Measurements from ENCODE around the gene FRAS1. TPM values are rescaled to one million over a fixed set of nuclear protein-coding genes. Genes with fewer than 3 reads are reported as not detected.

FRAS1 gene
- total and polyA plus RNA-seq, 11 donors: 0.57 to 13.4 (median 3.2) TPM

DNA sequence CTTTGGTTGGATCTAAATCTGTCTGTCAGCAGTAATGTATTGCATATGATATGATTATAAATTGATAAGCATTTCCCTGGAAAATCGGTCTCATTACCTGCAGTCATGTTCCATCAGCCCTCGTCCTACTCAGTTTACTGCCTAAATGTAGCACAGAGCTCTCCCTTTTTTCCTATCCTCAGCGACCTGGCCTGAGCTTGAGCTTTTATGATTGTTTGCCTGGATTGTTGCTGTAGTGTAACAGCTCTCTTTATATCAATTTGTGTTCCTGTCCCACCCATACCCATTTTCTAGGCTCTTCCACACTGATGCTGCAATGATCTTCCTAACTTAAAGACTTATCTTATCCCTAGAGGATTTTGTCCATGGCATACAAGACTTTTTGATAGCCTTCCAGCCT, 95.7 kb downstream of the FRAS1 start:
- no peak overlapping the region for H3K4me3 ChIP-seq
- ATAC-seq (no peak), DNase-seq (no peak)
- TF ChIP-seq POLR2A (IDR thresholded peaks at IDR 0.05): no peak
- TF ChIP-seq, protein P1, sequence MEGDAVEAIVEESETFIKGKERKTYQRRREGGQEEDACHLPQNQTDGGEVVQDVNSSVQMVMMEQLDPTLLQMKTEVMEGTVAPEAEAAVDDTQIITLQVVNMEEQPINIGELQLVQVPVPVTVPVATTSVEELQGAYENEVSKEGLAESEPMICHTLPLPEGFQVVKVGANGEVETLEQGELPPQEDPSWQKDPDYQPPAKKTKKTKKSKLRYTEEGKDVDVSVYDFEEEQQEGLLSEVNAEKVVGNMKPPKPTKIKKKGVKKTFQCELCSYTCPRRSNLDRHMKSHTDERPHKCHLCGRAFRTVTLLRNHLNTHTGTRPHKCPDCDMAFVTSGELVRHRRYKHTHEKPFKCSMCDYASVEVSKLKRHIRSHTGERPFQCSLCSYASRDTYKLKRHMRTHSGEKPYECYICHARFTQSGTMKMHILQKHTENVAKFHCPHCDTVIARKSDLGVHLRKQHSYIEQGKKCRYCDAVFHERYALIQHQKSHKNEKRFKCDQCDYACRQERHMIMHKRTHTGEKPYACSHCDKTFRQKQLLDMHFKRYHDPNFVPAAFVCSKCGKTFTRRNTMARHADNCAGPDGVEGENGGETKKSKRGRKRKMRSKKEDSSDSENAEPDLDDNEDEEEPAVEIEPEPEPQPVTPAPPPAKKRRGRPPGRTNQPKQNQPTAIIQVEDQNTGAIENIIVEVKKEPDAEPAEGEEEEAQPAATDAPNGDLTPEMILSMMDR (IDR thresholded peaks at IDR 0.05): no peak
- H3K9me3 ChIP-seq: no peaks in the 10 kb centered on the region
- H3K36me3 ChIP-seq: no peaks in the 10 kb centered on the region
- no peaks in the 10 kb centered on the region for H3K27me3 ChIP-seq
- H3K4me1 ChIP-seq: peaks cover 0 to 5% (median 0%) of the 10 kb centered on the region in 12 donors
- intact Hi-C loops (cut with DNase I): no loop called here
- no peak overlapping the region for H3K27ac ChIP-seq
- 87 to 91% (median 90%) methylated on average over 3 of the region's 3 CpGs for WGBS, 4 donors

DNA sequence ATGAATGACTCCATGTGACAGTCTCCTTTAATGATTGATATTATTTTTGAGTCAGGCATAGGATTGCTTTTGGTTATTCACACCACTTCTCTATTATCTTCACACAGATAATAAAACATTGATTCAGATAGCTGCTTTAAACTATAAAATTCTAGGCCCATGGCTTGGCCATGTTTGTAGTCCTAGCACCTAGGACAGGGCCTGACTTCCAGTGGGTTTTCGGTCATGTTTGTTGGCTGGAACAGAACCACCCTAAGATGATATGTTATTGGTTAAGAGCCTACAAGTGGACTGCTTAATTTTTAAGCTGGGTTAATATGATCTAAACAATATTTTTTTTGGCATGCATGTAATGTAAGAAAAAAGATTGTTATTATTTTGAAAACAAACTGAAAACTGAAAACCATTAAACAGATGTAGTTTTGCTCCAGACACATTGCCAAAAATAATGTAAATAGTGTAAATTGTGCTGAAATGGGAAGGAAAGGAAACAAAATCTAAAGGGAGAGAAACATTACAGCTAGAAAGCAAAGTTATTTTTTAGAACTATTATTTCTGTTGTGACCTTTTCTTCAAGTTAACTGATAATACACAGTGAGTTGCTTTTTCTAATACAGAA, 98.0 kb downstream of the FRAS1 start:
- Histone ChIP-seq H3K27ac (no peak overlapping the region), H3K27me3 (no peaks in the 10 kb centered on the region), H3K4me1 (peaks cover 0 to 5% (median 0%) of the 10 kb centered on the region in 12 donors), H3K36me3 (no peaks in the 10 kb centered on the region), H3K9me3 (no peaks in the 10 kb centered on the region), H3K4me3 (no peak overlapping the region)
- intact Hi-C loops (cut with DNase I): no loop called here
- TF ChIP-seq, protein P1 (IDR thresholded peaks at IDR 0.05): no peak
- no peak for TF ChIP-seq POLR2A (IDR thresholded peaks at IDR 0.05)
- no peak for ATAC-seq
- 84 to 93% (median 87%) methylated on average over 1 of the region's 1 CpG for WGBS, 4 donors
- no peak for DNase-seq

DNA sequence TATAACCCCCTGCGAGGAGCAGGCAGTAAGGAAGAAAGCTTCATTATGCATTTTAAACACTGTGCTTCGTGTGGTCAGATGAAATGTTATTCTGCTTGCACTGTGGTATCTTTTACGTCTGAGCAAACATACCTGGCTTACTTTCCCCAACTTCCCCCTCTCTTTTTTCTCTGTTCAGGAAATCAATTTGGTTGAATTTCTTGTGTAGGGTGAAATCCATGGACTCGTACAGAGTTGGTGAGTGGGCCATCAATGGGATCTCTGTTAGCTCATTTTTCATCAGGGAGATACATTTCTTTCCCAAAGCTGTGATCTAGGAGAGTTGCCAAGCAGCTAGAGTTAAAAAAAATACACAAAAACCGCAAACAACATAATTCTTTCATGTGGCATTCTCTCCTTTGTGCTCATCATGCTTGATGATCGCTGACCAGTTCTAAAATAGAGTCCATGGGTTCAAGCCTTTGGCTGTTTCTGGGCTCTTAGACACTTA, 98.5 kb downstream of the FRAS1 start:
- WGBS, 4 donors: 67 to 73% (median 71%) methylated on average over 6 of the region's 6 CpGs
- H3K36me3 ChIP-seq: no peaks in the 10 kb centered on the region
- no peak overlapping the region for H3K4me3 ChIP-seq
- TF ChIP-seq, protein P1 (IDR thresholded peaks at IDR 0.05): no peak
- TF ChIP-seq POLR2A (IDR thresholded peaks at IDR 0.05): no peak
- H3K27me3 ChIP-seq: no peaks in the 10 kb centered on the region
- no peak for ATAC-seq
- no peak for DNase-seq
- no peak overlapping the region for H3K27ac ChIP-seq
- no peaks in the 10 kb centered on the region for H3K9me3 ChIP-seq
- intact Hi-C loops (cut with DNase I): no loop called here
- H3K4me1 ChIP-seq: peaks cover 0 to 4% (median 0%) of the 10 kb centered on the region in 12 donors

DNA sequence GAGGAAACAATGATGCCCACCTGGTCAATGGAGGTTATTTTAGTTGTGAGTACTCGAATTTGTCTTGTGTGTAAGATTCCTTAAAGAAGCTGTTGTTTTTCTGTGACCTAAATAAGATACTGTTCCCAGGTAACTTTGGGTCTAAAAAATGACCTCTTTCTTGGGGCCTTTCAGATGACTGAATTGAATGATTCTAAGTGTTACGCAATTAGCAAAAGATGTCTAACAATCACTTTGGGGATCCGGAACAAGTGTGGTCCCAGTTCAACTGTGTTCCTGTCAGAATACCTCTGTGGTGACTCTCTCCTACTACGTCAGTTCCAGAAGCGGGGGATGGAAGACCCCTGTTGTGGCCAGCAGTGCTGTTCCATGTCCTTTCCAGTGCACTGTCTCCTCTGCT, 99.4 kb downstream of the FRAS1 start:
- ATAC-seq (no peak), DNase-seq (no peak)
- TF ChIP-seq, protein P1 (IDR thresholded peaks at IDR 0.05): no peak
- no peak for TF ChIP-seq POLR2A (IDR thresholded peaks at IDR 0.05)
- peaks cover 0 to 3% (median 0%) of the 10 kb centered on the region in 12 donors for H3K4me1 ChIP-seq
- no peaks in the 10 kb centered on the region for H3K27me3 ChIP-seq
- intact Hi-C loops (cut with DNase I): no loop called here
- H3K36me3 ChIP-seq: no peaks in the 10 kb centered on the region
- H3K9me3 ChIP-seq: no peaks in the 10 kb centered on the region
- H3K4me3 ChIP-seq: no peak overlapping the region
- H3K27ac ChIP-seq: no peak overlapping the region
- 89 to 93% (median 91%) methylated on average over 5 of the region's 5 CpGs for WGBS, 4 donors

All from heart left ventricle (tissue), 16 donors.